ENCODE measurements around the gene NBPF20. TPM values are rescaled to one million over a fixed set of nuclear protein-coding genes. Genes with fewer than 3 reads are reported as not detected.
"Not testable (repeated sequence)": the region's sequence is repeated elsewhere in the genome, so short reads cannot be mapped to it uniquely, and the experiment has no call there.

Gene NBPF20
- total RNA-seq, 1 donor from 2014 or later = 3.0 TPM

GRCh38 chr1:145407266-145407665, 18.1 kb downstream of the NBPF20 start:
- not testable (repeated sequence) for H3K36me3 Mint-ChIP-seq (ENCODE audit: low read depth, unreplicated experiment); H2AFZ ChIP-seq (ENCODE audit: low read depth, low read length); H3K27me3 ChIP-seq (ENCODE audit: insufficient read depth, low read length); H3K4me3 Mint-ChIP-seq (ENCODE audit: unreplicated experiment); H3K9ac ChIP-seq (ENCODE audit: low read length); DNase-seq (ENCODE audit: low read depth); H3K9me3 Mint-ChIP-seq (ENCODE audit: unreplicated experiment); H3K9me3 ChIP-seq (ENCODE audit: insufficient read depth, low read depth, low read length); H3K4me3 ChIP-seq (ENCODE audit: insufficient read depth, low read depth, low read length); H3K36me3 ChIP-seq (ENCODE audit: insufficient read depth, low read length); H3K4me2 ChIP-seq (ENCODE audit: low read length); H3K27ac ChIP-seq (ENCODE audit: low read depth, low read length); H3K4me1 ChIP-seq (ENCODE audit: insufficient read depth, low read length); FAIRE-seq; H3K27me3 Mint-ChIP-seq (ENCODE audit: low read depth, unreplicated experiment); H4K20me1 ChIP-seq (ENCODE audit: insufficient read depth, low read length); H3K4me1 Mint-ChIP-seq (ENCODE audit: low read depth, unreplicated experiment); H3K27ac Mint-ChIP-seq (ENCODE audit: unreplicated experiment); H3K79me2 ChIP-seq (ENCODE audit: insufficient read depth, low read length)

GRCh38 chr1:145404949-145405348, 20.5 kb downstream of the NBPF20 start:
- H3K9me3 ChIP-seq (ENCODE audit: insufficient read depth, low read depth, low read length); H3K9ac ChIP-seq (ENCODE audit: low read length); FAIRE-seq; H4K20me1 ChIP-seq (ENCODE audit: insufficient read depth, low read length); H3K27ac ChIP-seq (ENCODE audit: low read depth, low read length); H3K4me1 Mint-ChIP-seq (ENCODE audit: low read depth, unreplicated experiment); H2AFZ ChIP-seq (ENCODE audit: low read depth, low read length); H3K27me3 Mint-ChIP-seq (ENCODE audit: low read depth, unreplicated experiment); H3K27me3 ChIP-seq (ENCODE audit: insufficient read depth, low read length); H3K36me3 Mint-ChIP-seq (ENCODE audit: low read depth, unreplicated experiment); H3K4me3 ChIP-seq (ENCODE audit: insufficient read depth, low read depth, low read length); H3K4me1 ChIP-seq (ENCODE audit: insufficient read depth, low read length); H3K27ac Mint-ChIP-seq (ENCODE audit: unreplicated experiment); H3K4me3 Mint-ChIP-seq (ENCODE audit: unreplicated experiment); H3K4me2 ChIP-seq (ENCODE audit: low read length); H3K79me2 ChIP-seq (ENCODE audit: insufficient read depth, low read length); H3K9me3 Mint-ChIP-seq (ENCODE audit: unreplicated experiment); DNase-seq (ENCODE audit: low read depth); H3K36me3 ChIP-seq (ENCODE audit: insufficient read depth, low read length): not testable (repeated sequence)

- not testable (repeated sequence) for H4K20me1 ChIP-seq (ENCODE audit: insufficient read depth, low read length); H3K27ac Mint-ChIP-seq (ENCODE audit: unreplicated experiment); H3K9me3 Mint-ChIP-seq (ENCODE audit: unreplicated experiment); H3K4me3 ChIP-seq (ENCODE audit: insufficient read depth, low read depth, low read length); H3K9me3 ChIP-seq (ENCODE audit: insufficient read depth, low read depth, low read length); H3K79me2 ChIP-seq (ENCODE audit: insufficient read depth, low read length); H3K36me3 ChIP-seq (ENCODE audit: insufficient read depth, low read length); H3K4me1 ChIP-seq (ENCODE audit: insufficient read depth, low read length); H3K4me1 Mint-ChIP-seq (ENCODE audit: low read depth, unreplicated experiment); H3K27me3 ChIP-seq (ENCODE audit: insufficient read depth, low read length); H2AFZ ChIP-seq (ENCODE audit: low read depth, low read length); FAIRE-seq; H3K4me3 Mint-ChIP-seq (ENCODE audit: unreplicated experiment); H3K36me3 Mint-ChIP-seq (ENCODE audit: low read depth, unreplicated experiment); H3K4me2 ChIP-seq (ENCODE audit: low read length); DNase-seq (ENCODE audit: low read depth); H3K27ac ChIP-seq (ENCODE audit: low read depth, low read length); H3K9ac ChIP-seq (ENCODE audit: low read length); H3K27me3 Mint-ChIP-seq (ENCODE audit: low read depth, unreplicated experiment)
These were observed 24.7 kb downstream of the NBPF20 start for GRCh38 chr1:145400701-145401100.

Other genes starting within 250 kb of the NBPF20 start
- not detected in 2 replicates for gene PPIAL4D, start 183.4 kb downstream of the NBPF20 start, total RNA-seq
- gene GPR89A, start 182.4 kb upstream of the NBPF20 start, total RNA-seq = 16.9 and 19.1 TPM in 2 replicates